ENCODE results near the gene TMEM69. TPM values are rescaled to one million over a fixed set of nuclear protein-coding genes. Genes with fewer than 3 reads are reported as not detected.

Gene TMEM69
- total RNA-seq, 4 donors from 2014 or later = 19.5 to 32.0 (median 22.0) TPM

DNA sequence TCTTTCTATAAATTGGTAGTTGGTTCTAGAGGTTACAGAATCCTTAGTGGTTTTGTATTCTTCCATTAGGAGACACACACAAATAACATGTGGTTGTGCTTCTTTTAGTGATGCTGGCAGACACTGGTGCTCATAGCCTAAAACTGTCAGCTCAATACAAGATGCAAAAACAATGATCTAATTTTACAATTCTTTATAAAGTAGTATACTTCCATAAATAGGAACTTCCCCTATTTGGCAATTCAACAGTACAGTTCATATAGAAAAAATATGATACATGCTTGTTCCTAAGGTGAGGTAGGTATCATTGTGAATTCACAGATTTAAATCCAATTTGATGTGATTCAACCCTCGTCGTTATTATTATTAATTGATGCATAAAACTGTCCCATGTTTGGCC is 43.3 kb upstream of the TMEM69 start:
- Histone ChIP-seq H3K27me3 (no peaks in the 10 kb centered on the region), H3K9me3 (no peaks in the 10 kb centered on the region), H3K36me3 (peaks cover 0 to 44% of the 10 kb centered on the region in 2 donors), H3K4me3 (no peak overlapping the region), H3K4me1 (no peaks in the 10 kb centered on the region), H3K27ac (peak overlapping the region in 1 of 4 donors; percentile 15)
- intact Hi-C loops (cut with DNase I; ENCODE audit: low total_unique reads) (no loop called here), in situ Hi-C loops (cut with MboI; ENCODE audit: low sequenced_read_pairs in 4 of 4) (no loop called here)
- ATAC-seq (no peak), DNase-seq (no peak)
- TF ChIP-seq, protein P1, sequence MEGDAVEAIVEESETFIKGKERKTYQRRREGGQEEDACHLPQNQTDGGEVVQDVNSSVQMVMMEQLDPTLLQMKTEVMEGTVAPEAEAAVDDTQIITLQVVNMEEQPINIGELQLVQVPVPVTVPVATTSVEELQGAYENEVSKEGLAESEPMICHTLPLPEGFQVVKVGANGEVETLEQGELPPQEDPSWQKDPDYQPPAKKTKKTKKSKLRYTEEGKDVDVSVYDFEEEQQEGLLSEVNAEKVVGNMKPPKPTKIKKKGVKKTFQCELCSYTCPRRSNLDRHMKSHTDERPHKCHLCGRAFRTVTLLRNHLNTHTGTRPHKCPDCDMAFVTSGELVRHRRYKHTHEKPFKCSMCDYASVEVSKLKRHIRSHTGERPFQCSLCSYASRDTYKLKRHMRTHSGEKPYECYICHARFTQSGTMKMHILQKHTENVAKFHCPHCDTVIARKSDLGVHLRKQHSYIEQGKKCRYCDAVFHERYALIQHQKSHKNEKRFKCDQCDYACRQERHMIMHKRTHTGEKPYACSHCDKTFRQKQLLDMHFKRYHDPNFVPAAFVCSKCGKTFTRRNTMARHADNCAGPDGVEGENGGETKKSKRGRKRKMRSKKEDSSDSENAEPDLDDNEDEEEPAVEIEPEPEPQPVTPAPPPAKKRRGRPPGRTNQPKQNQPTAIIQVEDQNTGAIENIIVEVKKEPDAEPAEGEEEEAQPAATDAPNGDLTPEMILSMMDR (IDR thresholded peaks at IDR 0.05 in 4 of 5, conservative IDR thresholded peaks at IDR 0.05 in 1 of 5) = no peak
- TF ChIP-seq POLR2A (IDR thresholded peaks at IDR 0.05) = no peak

DNA sequence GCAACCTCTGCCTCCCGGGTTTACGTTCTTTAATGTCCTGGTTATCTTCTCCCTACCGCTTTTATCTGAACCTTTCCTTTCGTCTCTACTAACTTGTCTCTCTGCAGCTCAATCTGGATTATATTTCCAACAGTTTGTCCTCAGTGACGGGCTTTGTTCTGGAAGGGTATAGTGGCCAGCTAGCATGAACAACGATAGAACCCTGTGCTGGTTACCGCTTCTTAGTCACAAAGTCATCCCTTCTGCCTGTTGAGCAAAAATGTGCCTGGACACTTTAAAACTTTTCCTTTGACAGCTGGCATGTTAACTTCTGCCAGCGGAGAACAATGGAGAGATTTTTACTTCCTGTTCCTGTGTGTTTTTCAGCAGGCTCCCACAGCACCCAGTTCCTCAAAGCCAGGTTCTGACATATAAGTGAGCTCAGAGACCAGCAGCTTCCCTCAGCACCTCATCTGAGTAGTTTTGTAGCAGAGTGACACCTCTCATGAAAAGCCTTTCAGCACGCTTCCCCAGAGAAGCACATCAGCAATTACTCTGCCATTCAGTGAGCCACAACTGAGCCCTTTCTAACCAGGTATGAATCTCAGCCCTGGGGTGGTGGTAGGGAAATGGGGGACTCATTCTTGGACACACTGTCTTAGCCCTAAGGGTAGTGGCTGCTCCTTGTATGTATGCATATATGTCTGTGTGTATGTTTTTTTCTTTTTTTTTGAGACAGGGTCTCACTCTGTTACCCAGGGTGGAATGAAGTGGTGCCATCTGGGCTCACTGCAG is 40.5 kb upstream of the TMEM69 start:
- Histone ChIP-seq H3K4me3 (no peak overlapping the region), H3K27me3 (no peaks in the 10 kb centered on the region), H3K4me1 (peaks cover 3 to 6% of the 10 kb centered on the region in 2 donors), H3K9me3 (no peaks in the 10 kb centered on the region), H3K36me3 (peaks cover 0 to 42% of the 10 kb centered on the region in 2 donors), H3K27ac (peak overlapping the region in 1 of 4 donors; percentile 16)
- ATAC-seq = no peak
- no peak for TF ChIP-seq POLR2A (IDR thresholded peaks at IDR 0.05)
- TF ChIP-seq, protein P1 (IDR thresholded peaks at IDR 0.05 in 4 of 5, conservative IDR thresholded peaks at IDR 0.05 in 1 of 5) = no peak
- DNase-seq = no peak
- intact Hi-C loops (cut with DNase I; ENCODE audit: low total_unique reads) = no loop called here
- in situ Hi-C loops (cut with MboI; ENCODE audit: low sequenced_read_pairs in 4 of 4) = no loop called here

DNA sequence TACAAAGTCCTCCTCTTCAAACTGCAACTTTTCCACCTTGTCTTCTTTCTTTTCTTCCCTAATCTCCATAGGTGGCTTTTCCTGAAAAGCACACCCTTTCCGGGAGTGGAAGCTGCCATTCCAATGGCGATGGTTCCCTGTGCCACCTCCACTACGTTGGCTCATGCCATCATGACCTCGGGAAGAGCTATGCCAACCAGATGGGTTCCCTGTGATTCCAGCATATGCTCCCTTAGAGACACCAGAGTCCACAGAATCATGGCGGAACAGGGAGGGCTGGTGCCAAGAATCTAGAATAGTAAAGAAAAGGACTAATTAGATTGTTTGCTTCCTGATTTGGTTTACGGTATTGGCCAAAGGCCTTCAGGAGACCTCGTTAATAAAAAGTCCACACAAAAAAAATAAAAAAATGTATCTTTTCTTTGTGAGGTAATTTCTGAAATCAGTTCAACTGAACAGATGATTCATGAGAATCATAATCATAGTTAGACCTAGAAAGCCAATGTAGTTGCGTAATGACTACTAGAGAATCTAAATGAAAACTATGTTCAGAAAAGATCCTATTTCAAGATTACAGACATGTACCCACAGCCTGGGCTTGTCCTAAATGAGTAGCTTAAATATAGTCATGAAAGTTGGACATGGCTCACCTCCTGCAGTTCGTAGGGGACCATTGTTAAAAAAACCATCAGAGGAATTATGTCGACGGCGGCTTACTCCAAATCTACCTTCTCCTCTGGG is 33.3 kb upstream of the TMEM69 start:
- in situ Hi-C loops (cut with MboI; ENCODE audit: low sequenced_read_pairs in 4 of 4) = no loop called here

DNA sequence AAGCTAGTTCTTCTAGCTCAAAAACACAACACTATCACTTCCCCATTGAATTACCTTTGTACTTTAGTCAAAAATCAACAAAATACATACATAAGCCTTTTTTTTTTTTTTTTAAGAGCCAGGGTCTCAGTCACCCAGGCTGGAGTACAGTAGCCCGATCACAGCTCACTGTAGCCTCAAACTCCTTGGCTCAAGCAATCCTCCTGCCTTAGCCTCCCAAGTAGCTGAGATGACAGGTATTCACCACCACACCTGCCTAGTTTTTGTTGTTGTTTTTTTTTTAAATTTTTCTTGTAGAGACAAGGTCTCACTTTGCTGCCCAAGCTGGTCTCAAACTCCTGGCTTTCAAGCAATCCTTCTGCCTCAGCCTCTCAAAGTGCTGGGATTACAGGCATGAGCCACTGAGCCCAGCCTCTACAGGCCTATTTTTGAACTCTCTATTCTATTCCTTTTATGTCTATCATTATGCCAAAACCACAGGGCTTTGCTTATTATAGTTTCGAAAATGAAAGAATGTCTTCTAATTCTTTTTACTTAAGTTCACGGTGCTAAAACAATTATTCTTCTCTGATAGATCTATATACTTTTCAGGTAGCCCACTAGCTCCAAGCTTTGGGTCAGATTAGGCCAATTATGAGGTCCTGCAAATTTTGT is 31.3 kb upstream of the TMEM69 start:
- intact Hi-C loops (cut with DNase I; ENCODE audit: low total_unique reads) = no loop called here
- in situ Hi-C loops (cut with MboI; ENCODE audit: low sequenced_read_pairs in 4 of 4) = no loop called here

More for the DNA sequence above, 33.3 kb upstream of the TMEM69 start:
- TF ChIP-seq, protein P1 (IDR thresholded peaks at IDR 0.05 in 4 of 5, conservative IDR thresholded peaks at IDR 0.05 in 1 of 5) = no peak
- TF ChIP-seq POLR2A (IDR thresholded peaks at IDR 0.05) = no peak
- Histone ChIP-seq H3K4me1 (peaks cover 6 to 14% of the 10 kb centered on the region in 2 donors), H3K27me3 (no peaks in the 10 kb centered on the region), H3K36me3 (peaks cover 0 to 86% of the 10 kb centered on the region in 2 donors), H3K9me3 (no peaks in the 10 kb centered on the region), H3K4me3 (no peak overlapping the region), H3K27ac (peak overlapping the region; percentile 7 to 55 (median 26))
- ATAC-seq (peak; percentile 58 to 75), DNase-seq (no peak)
- intact Hi-C loops (cut with DNase I; ENCODE audit: low total_unique reads) = loop anchor here (5.0 kb wide), 1 partner anchor 47 kb away; no protein-coding TSS in a partner anchor

More for the DNA sequence above, 31.3 kb upstream of the TMEM69 start:
- Histone ChIP-seq H3K36me3 (peaks cover 0 to 82% of the 10 kb centered on the region in 2 donors), H3K9me3 (no peaks in the 10 kb centered on the region), H3K27me3 (no peaks in the 10 kb centered on the region), H3K4me1 (peaks cover 11 to 26% of the 10 kb centered on the region in 2 donors), H3K4me3 (no peak overlapping the region), H3K27ac (no peak overlapping the region)
- no peak for TF ChIP-seq POLR2A (IDR thresholded peaks at IDR 0.05)
- TF ChIP-seq, protein P1 (IDR thresholded peaks at IDR 0.05 in 4 of 5, conservative IDR thresholded peaks at IDR 0.05 in 1 of 5) = no peak
- DNase-seq = no peak
- ATAC-seq = no peak
